ENCODE measurements around the gene NDP.

- TF ChIP-seq ETV6 (CRISPR knock-in tag; IDR thresholded peaks at IDR 0.05): no peak
- TF ChIP-seq CTCF (IDR thresholded peaks at IDR 0.05): no peak
- TF ChIP-seq AFF4 (CRISPR knock-in tag; IDR thresholded peaks at IDR 0.05; ENCODE audit: borderline replicate concordance): no peak
- TF ChIP-seq ZNF263 (CRISPR knock-in tag; IDR thresholded peaks at IDR 0.05; ENCODE audit: low read depth): no peak
- TF ChIP-seq MAX (CRISPR knock-in tag; IDR thresholded peaks at IDR 0.05): no peak
- no peak for TF ChIP-seq FOXK1 (CRISPR knock-in tag; IDR thresholded peaks at IDR 0.05)
Measured at GRCh38 chrX:43969504-43970501, 3.4 kb downstream of the NDP start.

Measured in WTC11 (cell line).